ENCODE data around the gene GCA. TPM values are rescaled to one million over a fixed set of nuclear protein-coding genes. Genes with fewer than 3 reads are reported as not detected.
A peak's percentile ranks its signal among the peaks of the same experiment; 100 is the strongest.

Gene GCA
- 36.8 TPM for polyA plus RNA-seq (2013, experiment 1 of 4)
- polyA plus RNA-seq (2013, experiment 2 of 4) = 46.7 TPM
- polyA plus RNA-seq (2013, experiment 3 of 4) = 31.4 TPM
- polyA plus RNA-seq (2013, experiment 4 of 4) = 38.0 TPM

GRCh38 chr2:162343824-162344616 is at the start of gene GCA:
TSS of gene GCA (plus strand) at chr2:162344132. CDS start at chr2:162344249, 117 bp downstream.
- Histone ChIP-seq H3K27ac (ENCODE audit: insufficient read depth, low read depth, low read length, poor library complexity, severe bottlenecking) (no peak within 1 kb of the TSS), H3K36me3 (ENCODE audit: control insufficient read depth, insufficient read depth, low read length) (no peaks in the 10 kb centered on the region), H3K27me3 (ENCODE audit: control insufficient read depth, insufficient read depth, low read length, poor library complexity, severe bottlenecking) (peaks cover 9% of the 10 kb centered on the region), H3K4me1 (ENCODE audit: control insufficient read depth, insufficient read depth, low read length) (no peaks in the 10 kb centered on the region), H3K4me3 (ENCODE audit: insufficient read depth, low read depth, low read length) (peak within 1 kb of the TSS; percentile 83), H3K9me3 (ENCODE audit: control insufficient read depth, low read length) (no peaks in the 10 kb centered on the region)
- 0% methylated on average over 56 to 57 of the region's 57 CpGs for WGBS, 2 experiments

- Histone ChIP-seq H3K36me3 (ENCODE audit: control insufficient read depth, insufficient read depth, low read length) (no peaks in the 10 kb centered on the region), H3K27me3 (ENCODE audit: control insufficient read depth, insufficient read depth, low read length, poor library complexity, severe bottlenecking) (no peaks in the 10 kb centered on the region), H3K4me1 (ENCODE audit: control insufficient read depth, insufficient read depth, low read length) (no peaks in the 10 kb centered on the region), H3K27ac (ENCODE audit: insufficient read depth, low read depth, low read length, poor library complexity, severe bottlenecking) (no peak overlapping the region), H3K9me3 (ENCODE audit: control insufficient read depth, low read length) (no peaks in the 10 kb centered on the region), H3K4me3 (ENCODE audit: insufficient read depth, low read depth, low read length) (no peak overlapping the region)
- 79 to 93% methylated on average over 1 to 2 of the region's 2 CpGs for WGBS, 2 experiments
Measured at GRCh38 chr2:162295009-162295408, 48.9 kb upstream of the GCA start.

GRCh38 chr2:162297925-162298552 is 45.9 kb upstream of the GCA start:
- no peak overlapping the region for H3K4me3 ChIP-seq (ENCODE audit: insufficient read depth, low read depth, low read length)
- no peak overlapping the region for H3K27ac ChIP-seq (ENCODE audit: insufficient read depth, low read depth, low read length, poor library complexity, severe bottlenecking)
- no peaks in the 10 kb centered on the region for H3K9me3 ChIP-seq (ENCODE audit: control insufficient read depth, low read length)
- H3K36me3 ChIP-seq (ENCODE audit: control insufficient read depth, insufficient read depth, low read length) = no peaks in the 10 kb centered on the region
- no peaks in the 10 kb centered on the region for H3K4me1 ChIP-seq (ENCODE audit: control insufficient read depth, insufficient read depth, low read length)
- H3K27me3 ChIP-seq (ENCODE audit: control insufficient read depth, insufficient read depth, low read length, poor library complexity, severe bottlenecking) = no peaks in the 10 kb centered on the region
- WGBS, 2 experiments = 64 to 67% methylated on average over 5 of the region's 5 CpGs

- no peaks in the 10 kb centered on the region for H3K9me3 ChIP-seq (ENCODE audit: control insufficient read depth, low read length)
- no peak overlapping the region for H3K4me3 ChIP-seq (ENCODE audit: insufficient read depth, low read depth, low read length)
- no peak overlapping the region for H3K27ac ChIP-seq (ENCODE audit: insufficient read depth, low read depth, low read length, poor library complexity, severe bottlenecking)
- H3K4me1 ChIP-seq (ENCODE audit: control insufficient read depth, insufficient read depth, low read length) = no peaks in the 10 kb centered on the region
- H3K36me3 ChIP-seq (ENCODE audit: control insufficient read depth, insufficient read depth, low read length) = no peaks in the 10 kb centered on the region
- H3K27me3 ChIP-seq (ENCODE audit: control insufficient read depth, insufficient read depth, low read length, poor library complexity, severe bottlenecking) = no peaks in the 10 kb centered on the region
- 91 to 97% methylated on average over 9 of the region's 9 CpGs for WGBS, 2 experiments
Measured at GRCh38 chr2:162298669-162299335, 45.1 kb upstream of the GCA start.

GRCh38 chr2:162300266-162300665 is 43.7 kb upstream of the GCA start:
- no peak overlapping the region for H3K4me3 ChIP-seq (ENCODE audit: insufficient read depth, low read depth, low read length)
- H3K9me3 ChIP-seq (ENCODE audit: control insufficient read depth, low read length) = no peaks in the 10 kb centered on the region
- no peaks in the 10 kb centered on the region for H3K36me3 ChIP-seq (ENCODE audit: control insufficient read depth, insufficient read depth, low read length)
- no peaks in the 10 kb centered on the region for H3K27me3 ChIP-seq (ENCODE audit: control insufficient read depth, insufficient read depth, low read length, poor library complexity, severe bottlenecking)
- H3K4me1 ChIP-seq (ENCODE audit: control insufficient read depth, insufficient read depth, low read length) = no peaks in the 10 kb centered on the region
- H3K27ac ChIP-seq (ENCODE audit: insufficient read depth, low read depth, low read length, poor library complexity, severe bottlenecking) = no peak overlapping the region

GRCh38 chr2:162301151-162301804 is 42.7 kb upstream of the GCA start:
- Histone ChIP-seq H3K4me3 (ENCODE audit: insufficient read depth, low read depth, low read length) (no peak overlapping the region), H3K27ac (ENCODE audit: insufficient read depth, low read depth, low read length, poor library complexity, severe bottlenecking) (no peak overlapping the region), H3K27me3 (ENCODE audit: control insufficient read depth, insufficient read depth, low read length, poor library complexity, severe bottlenecking) (no peaks in the 10 kb centered on the region), H3K4me1 (ENCODE audit: control insufficient read depth, insufficient read depth, low read length) (no peaks in the 10 kb centered on the region), H3K9me3 (ENCODE audit: control insufficient read depth, low read length) (no peaks in the 10 kb centered on the region), H3K36me3 (ENCODE audit: control insufficient read depth, insufficient read depth, low read length) (no peaks in the 10 kb centered on the region)
- WGBS, 2 experiments = 11 to 17% methylated on average over 4 to 6 of the region's 6 CpGs

GRCh38 chr2:162301877-162302276 is 42.1 kb upstream of the GCA start:
- Histone ChIP-seq H3K4me1 (ENCODE audit: control insufficient read depth, insufficient read depth, low read length) (no peaks in the 10 kb centered on the region), H3K36me3 (ENCODE audit: control insufficient read depth, insufficient read depth, low read length) (no peaks in the 10 kb centered on the region), H3K27me3 (ENCODE audit: control insufficient read depth, insufficient read depth, low read length, poor library complexity, severe bottlenecking) (no peaks in the 10 kb centered on the region), H3K27ac (ENCODE audit: insufficient read depth, low read depth, low read length, poor library complexity, severe bottlenecking) (no peak overlapping the region), H3K9me3 (ENCODE audit: control insufficient read depth, low read length) (no peaks in the 10 kb centered on the region), H3K4me3 (ENCODE audit: insufficient read depth, low read depth, low read length) (no peak overlapping the region)
- WGBS, 2 experiments = 100% methylated on average over 1 of the region's 1 CpG; no CpG with 5 or more reads in 1 of the 2 experiments

- Histone ChIP-seq H3K9me3 (ENCODE audit: control insufficient read depth, low read length) (no peaks in the 10 kb centered on the region), H3K36me3 (ENCODE audit: control insufficient read depth, insufficient read depth, low read length) (no peaks in the 10 kb centered on the region), H3K4me3 (ENCODE audit: insufficient read depth, low read depth, low read length) (no peak overlapping the region), H3K27me3 (ENCODE audit: control insufficient read depth, insufficient read depth, low read length, poor library complexity, severe bottlenecking) (no peaks in the 10 kb centered on the region), H3K27ac (ENCODE audit: insufficient read depth, low read depth, low read length, poor library complexity, severe bottlenecking) (no peak overlapping the region), H3K4me1 (ENCODE audit: control insufficient read depth, insufficient read depth, low read length) (no peaks in the 10 kb centered on the region)
- WGBS, 2 experiments = 89 to 90% methylated on average over 3 of the region's 3 CpGs
Measured at GRCh38 chr2:162305901-162306300, 38.0 kb upstream of the GCA start.

GRCh38 chr2:162308747-162309503 is 35.0 kb upstream of the GCA start:
- Histone ChIP-seq H3K27me3 (ENCODE audit: control insufficient read depth, insufficient read depth, low read length, poor library complexity, severe bottlenecking) (no peaks in the 10 kb centered on the region), H3K27ac (ENCODE audit: insufficient read depth, low read depth, low read length, poor library complexity, severe bottlenecking) (no peak overlapping the region), H3K4me3 (ENCODE audit: insufficient read depth, low read depth, low read length) (no peak overlapping the region), H3K4me1 (ENCODE audit: control insufficient read depth, insufficient read depth, low read length) (no peaks in the 10 kb centered on the region), H3K9me3 (ENCODE audit: control insufficient read depth, low read length) (no peaks in the 10 kb centered on the region), H3K36me3 (ENCODE audit: control insufficient read depth, insufficient read depth, low read length) (no peaks in the 10 kb centered on the region)
- 92 to 96% methylated on average over 3 of the region's 3 CpGs for WGBS, 2 experiments
